Large intestine (tissue), 3 donors: ENCODE results near the gene XAB2. TPM values are rescaled to one million over a fixed set of nuclear protein-coding genes. Genes with fewer than 3 reads are reported as not detected.
A peak's percentile ranks its signal among the peaks of the same experiment; 100 is the strongest.

ENCODE experiments used
- DNase-seq, 2 donors: peaks; one replicate each; pipeline versions ENCODE4 v3.0.0 to v3.0.0-alpha.2; 2013
- H3K27ac ChIP-seq: one replicate; pipeline ENCODE4 v1.5.1; 2013; ENCODE audit warnings: low read length
- H3K27me3 ChIP-seq: 2 replicates; pipeline ENCODE4 v1.6.1; 2013; ENCODE audit warnings: low read length; ENCODE audit not compliant: control insufficient read depth, insufficient read depth
- H3K36me3 ChIP-seq: 2 replicates; pipeline ENCODE4 v1.6.1; 2013; ENCODE audit warnings: low read length; ENCODE audit not compliant: control insufficient read depth, insufficient read depth
- H3K4me1 ChIP-seq: one replicate; pipeline ENCODE4 v1.6.1; 2013; ENCODE audit warnings: low read length; ENCODE audit not compliant: control insufficient read depth, insufficient read depth
- H3K4me3 ChIP-seq: one replicate; pipeline ENCODE4 v1.5.1; 2013; ENCODE audit warnings: low read length
- H3K9me3 ChIP-seq: one replicate; pipeline ENCODE4 v1.6.1; 2013; ENCODE audit warnings: mild to moderate bottlenecking, low read depth, low read length, moderate library complexity; ENCODE audit not compliant: control insufficient read depth
- WGBS: methylation state at CpG from one replicate; pipeline ENCODE4 v1.1.5; 2013; ENCODE audit warnings: low lambda C conversion rate; ENCODE audit not compliant: insufficient coverage; 5-methylcytosine and 5-hydroxymethylcytosine counted together
- polyA plus RNA-seq: library from polyadenylated mRNA; unstranded; fragments of 120-200 nt; gene quantifications from one replicate; pipeline ENCODE4 v1.2.1, GENCODE V29; 2013

Gene XAB2
- polyA plus RNA-seq, 1 donor: 29.1 TPM

DNA sequence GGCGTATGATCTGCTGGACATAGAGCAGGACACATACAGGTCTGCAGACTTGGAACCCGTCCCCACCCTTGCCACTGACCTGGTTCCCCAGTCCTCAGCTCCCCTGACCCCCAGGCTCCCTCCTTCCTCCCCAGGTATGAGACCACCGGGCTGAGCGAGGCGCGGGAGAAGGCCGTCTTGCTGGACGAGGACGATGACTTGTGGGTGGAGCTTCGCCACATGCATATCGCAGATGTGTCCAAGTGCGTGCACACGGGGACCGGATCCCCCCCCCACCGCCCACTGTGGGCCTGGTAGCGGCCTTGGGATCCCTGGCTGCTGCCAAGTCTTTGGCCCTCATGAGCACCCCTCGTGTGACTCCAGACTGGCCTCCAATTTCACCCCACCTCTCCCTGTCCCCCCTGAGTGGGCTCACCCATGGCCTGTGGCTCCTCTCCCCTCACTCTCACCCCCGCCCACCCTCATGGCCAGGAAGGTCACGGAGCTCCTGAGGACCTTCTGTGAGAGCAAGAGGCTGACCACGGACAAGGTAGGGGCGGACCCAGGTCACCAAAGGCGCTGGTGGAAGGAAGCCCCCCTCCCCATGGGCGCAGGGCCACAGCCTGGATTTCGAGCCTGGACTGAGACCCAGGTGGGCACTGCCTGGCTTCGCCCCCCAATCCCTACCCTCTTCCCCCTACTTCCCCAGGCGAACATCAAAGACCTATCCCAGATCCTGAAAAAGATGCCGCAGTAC lies 13.1 kb upstream of the XAB2 start:
- H3K36me3 ChIP-seq: peaks cover 32% of the 10 kb centered on the region
- no peaks in the 10 kb centered on the region for H3K27me3 ChIP-seq
- no peaks in the 10 kb centered on the region for H3K9me3 ChIP-seq
- no peak for DNase-seq
- no peak overlapping the region for H3K27ac ChIP-seq
- WGBS: no CpG with 5 or more reads among the region's 27 CpGs
- peaks cover 6% of the 10 kb centered on the region for H3K4me1 ChIP-seq
- H3K4me3 ChIP-seq: no peak overlapping the region

GRCh38 chr19:7641290-7642276 lies 12.2 kb upstream of the XAB2 start:
- Histone ChIP-seq H3K9me3 (no peaks in the 10 kb centered on the region), H3K4me1 (peaks cover 9% of the 10 kb centered on the region), H3K27me3 (no peaks in the 10 kb centered on the region), H3K36me3 (peaks cover 27% of the 10 kb centered on the region), H3K4me3 (no peak overlapping the region), H3K27ac (no peak overlapping the region)
- DNase-seq: no peak
- no CpG with 5 or more reads among the region's 43 CpGs for WGBS

DNA sequence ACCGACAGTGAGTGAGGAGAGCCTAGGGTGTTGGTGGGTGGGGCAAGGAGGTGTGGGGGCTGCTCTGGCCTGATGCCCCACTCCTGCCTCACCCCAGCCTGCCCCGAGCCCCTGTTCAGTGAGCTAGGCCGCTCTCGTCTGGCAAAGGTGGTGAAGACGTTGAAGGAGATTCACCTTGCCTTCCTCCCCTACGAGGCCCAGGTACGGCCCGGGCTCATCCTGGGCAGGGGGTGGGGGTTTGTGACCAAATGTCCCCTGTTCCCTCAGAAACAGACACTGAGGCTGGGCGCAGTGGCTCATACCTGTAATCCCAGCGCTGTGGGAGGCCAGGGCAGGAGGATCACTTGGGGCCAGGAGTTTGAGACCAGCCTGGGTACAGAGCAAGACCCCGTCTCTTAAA lies 11.5 kb upstream of the XAB2 start:
- H3K9me3 ChIP-seq: no peaks in the 10 kb centered on the region
- no peak for DNase-seq
- H3K4me1 ChIP-seq: peaks cover 9% of the 10 kb centered on the region
- H3K27me3 ChIP-seq: peaks cover 5% of the 10 kb centered on the region
- peaks cover 25% of the 10 kb centered on the region for H3K36me3 ChIP-seq
- H3K27ac ChIP-seq: no peak overlapping the region
- no peak overlapping the region for H3K4me3 ChIP-seq
- WGBS: 100% methylated on average over 1 of the region's 11 CpGs

DNA sequence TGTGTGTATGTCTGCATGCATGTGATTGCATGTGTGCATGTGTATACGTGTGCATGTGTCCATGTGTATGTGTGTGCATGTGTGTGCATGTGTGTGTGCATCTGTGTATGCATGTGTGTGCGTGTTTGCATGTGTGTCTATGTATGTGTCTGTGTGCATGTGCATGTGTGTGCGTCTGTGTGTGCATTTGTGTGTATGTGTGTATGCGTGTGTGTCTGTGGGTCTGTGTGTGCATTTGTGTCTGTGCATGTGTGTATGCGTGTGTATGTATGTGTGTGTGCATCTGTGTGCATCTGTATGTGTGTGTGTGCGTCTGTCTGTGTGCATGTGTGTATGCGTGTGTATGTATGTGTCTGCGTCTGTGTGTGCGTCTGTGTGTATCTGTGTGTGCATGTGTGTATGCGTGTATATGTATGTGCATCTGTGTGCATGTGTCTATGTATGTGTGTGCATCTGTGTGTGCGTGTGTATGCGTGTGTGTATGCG lies 10.6 kb upstream of the XAB2 start:
- H3K27me3 ChIP-seq: peaks cover 7% of the 10 kb centered on the region
- H3K36me3 ChIP-seq: peaks cover 21% of the 10 kb centered on the region
- H3K4me3 ChIP-seq: no peak overlapping the region
- H3K27ac ChIP-seq: no peak overlapping the region
- H3K9me3 ChIP-seq: no peaks in the 10 kb centered on the region
- no peak for DNase-seq
- WGBS: no CpG with 5 or more reads among the region's 13 CpGs
- peaks cover 9% of the 10 kb centered on the region for H3K4me1 ChIP-seq

DNA sequence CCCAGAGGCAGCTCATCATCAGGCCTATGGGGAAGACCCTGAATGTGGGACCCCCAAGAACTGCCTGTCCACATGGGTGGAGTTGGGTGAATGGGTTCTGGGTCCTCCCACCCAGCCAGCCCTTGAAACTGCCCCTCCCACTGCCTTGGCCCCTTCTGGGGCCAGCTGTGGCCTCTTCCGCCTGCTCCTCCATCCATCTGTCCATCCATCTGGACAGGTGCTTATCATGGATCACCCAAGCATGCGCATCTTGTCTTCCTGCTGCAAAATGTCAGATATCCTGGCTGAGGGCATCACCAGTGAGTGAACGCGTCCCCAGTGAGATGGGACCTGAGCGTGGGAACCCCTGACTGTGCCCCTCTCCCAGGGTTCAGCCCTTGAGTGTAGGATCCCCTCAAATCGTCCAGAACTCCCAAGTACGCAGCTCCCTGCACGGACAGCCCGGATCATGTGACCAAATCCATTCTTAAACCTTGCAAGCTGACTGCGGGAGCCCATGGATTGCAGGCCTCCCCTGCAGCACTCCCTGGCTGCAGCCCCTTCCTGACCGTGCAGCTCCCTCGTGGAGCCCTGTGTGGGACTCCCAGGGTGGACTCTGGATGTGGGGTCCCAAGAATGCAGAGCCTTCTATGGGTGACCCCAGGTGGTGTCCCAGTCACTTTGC lies 9.6 kb upstream of the XAB2 start:
- no CpG with 5 or more reads among the region's 12 CpGs for WGBS
- Histone ChIP-seq H3K9me3 (no peaks in the 10 kb centered on the region), H3K27ac (no peak overlapping the region), H3K27me3 (peaks cover 7% of the 10 kb centered on the region), H3K36me3 (peaks cover 16% of the 10 kb centered on the region), H3K4me3 (no peak overlapping the region), H3K4me1 (peaks cover 9% of the 10 kb centered on the region)
- no peak for DNase-seq

DNA sequence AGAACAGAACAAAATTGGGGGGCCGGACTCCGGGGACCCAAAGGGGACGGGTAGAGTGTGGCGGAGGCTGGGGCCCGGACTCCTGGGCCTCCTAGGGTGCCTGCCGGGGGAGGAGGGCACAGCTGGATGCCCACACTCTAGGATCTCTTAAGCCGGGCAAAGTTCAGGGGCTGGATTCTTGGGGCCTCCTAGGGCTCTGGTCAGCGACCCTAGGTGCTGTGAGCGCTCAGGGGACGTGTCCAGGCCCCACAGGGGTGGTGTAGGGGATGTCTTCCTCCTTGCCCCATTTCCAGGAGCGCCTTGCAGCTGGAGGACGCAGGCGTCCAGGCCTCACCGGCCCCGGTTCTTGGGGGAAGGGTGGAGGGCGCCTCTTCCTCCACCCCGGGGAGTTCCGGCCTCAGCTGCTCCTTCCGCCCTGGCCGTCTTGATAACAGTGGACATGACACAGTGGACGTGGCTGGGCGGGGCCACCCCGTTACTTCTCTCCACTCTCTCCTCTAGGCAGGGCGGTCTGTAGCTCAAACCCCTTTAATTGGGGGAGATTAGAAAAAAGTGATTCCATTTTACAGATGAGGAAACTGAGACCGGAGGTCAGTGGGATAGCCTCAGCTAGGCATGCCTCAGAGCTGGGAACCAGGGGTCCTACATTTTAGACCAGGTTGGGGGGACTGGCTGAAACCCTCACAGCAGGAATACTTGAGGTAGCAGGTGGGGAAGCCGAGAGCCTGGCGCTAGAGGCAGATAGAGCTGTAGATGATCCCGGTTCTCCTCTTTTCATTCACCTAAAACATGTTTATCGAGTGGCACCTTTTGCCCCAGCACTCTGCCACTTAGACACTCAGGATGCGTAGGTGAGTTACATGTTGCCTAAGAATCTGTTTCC lies 8.3 kb upstream of the XAB2 start:
- Histone ChIP-seq H3K4me3 (peak overlapping the region; percentile 86), H3K4me1 (peaks cover 9% of the 10 kb centered on the region), H3K36me3 (peaks cover 15% of the 10 kb centered on the region), H3K9me3 (no peaks in the 10 kb centered on the region), H3K27ac (peak overlapping the region; percentile 86), H3K27me3 (peaks cover 7% of the 10 kb centered on the region)
- no CpG with 5 or more reads among the region's 30 CpGs for WGBS
- DNase-seq: peak; percentile 16 to 71

DNA sequence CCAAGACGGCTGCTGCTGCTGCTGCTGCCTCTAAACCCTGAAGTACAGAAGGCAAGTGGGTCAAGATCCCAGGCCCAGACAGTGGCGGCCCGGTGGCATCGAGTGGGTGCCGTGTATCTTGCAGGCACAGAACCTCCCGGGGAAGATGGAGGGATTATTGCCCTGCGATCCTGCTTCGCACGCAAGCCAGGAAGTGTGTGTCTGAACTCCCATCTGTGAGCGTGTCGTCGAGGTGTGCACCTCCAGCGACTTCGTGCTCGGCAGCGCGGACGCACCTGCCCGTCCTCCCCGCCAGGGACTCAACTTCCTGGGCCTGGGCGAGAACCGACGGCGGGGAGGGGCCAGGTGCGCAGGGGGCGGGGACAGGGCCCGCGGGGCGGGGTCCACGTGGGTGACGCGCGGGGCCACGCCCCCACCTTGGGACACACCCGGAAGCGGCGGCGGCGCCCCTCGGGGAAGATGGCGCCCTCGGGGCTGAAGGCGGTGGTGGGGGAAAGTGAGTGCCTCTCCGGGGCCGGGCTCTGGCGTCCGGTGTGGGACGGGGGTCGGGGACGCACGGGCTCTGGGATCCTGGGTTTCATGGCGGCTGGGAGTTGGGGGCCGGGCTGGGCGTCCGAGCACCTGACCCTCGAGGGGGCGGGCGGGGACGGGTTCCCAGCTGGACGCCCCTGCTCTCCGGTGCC lies 7.5 kb upstream of the XAB2 start, which contains the start of gene STXBP2:
STXBP2 (plus strand) TSS at position 420 of the 683 bp plus-strand sequence; CDS start at position 460, 40 bp downstream.
- peak; percentile 64 to 74 for DNase-seq
- H3K4me1 ChIP-seq: peaks cover 9% of the 10 kb centered on the region
- peaks cover 21% of the 10 kb centered on the region for H3K36me3 ChIP-seq

GRCh38 chr19:7636317-7636690 lies 7.0 kb upstream of the XAB2 start:
- DNase-seq: no peak
- Histone ChIP-seq H3K4me1 (peaks cover 9% of the 10 kb centered on the region), H3K27ac (no peak overlapping the region), H3K27me3 (peaks cover 7% of the 10 kb centered on the region), H3K36me3 (peaks cover 21% of the 10 kb centered on the region), H3K4me3 (no peak overlapping the region), H3K9me3 (no peaks in the 10 kb centered on the region)
- WGBS: no CpG with 5 or more reads among the region's 16 CpGs

More for the DNA sequence above, 7.5 kb upstream of the XAB2 start, which contains the start of gene STXBP2:
- H3K27ac ChIP-seq: peak within 1 kb of the TSS; percentile 86
- no CpG with 5 or more reads among the region's 61 CpGs for WGBS
- H3K9me3 ChIP-seq: no peaks in the 10 kb centered on the region
- peaks cover 7% of the 10 kb centered on the region for H3K27me3 ChIP-seq
- H3K4me3 ChIP-seq: peak within 1 kb of the TSS; percentile 86

GRCh38 chr19:7635670-7636069 lies 6.3 kb upstream of the XAB2 start:
- Histone ChIP-seq H3K4me3 (no peak overlapping the region), H3K4me1 (peaks cover 12% of the 10 kb centered on the region), H3K27ac (no peak overlapping the region), H3K9me3 (no peaks in the 10 kb centered on the region), H3K36me3 (peaks cover 21% of the 10 kb centered on the region), H3K27me3 (peaks cover 7% of the 10 kb centered on the region)
- no peak for DNase-seq
- 50% methylated on average over 2 of the region's 6 CpGs for WGBS
